Tongue (tissue), 2 donors: ENCODE measurements around the gene LRRC8D. TPM values are rescaled to one million over a fixed set of nuclear protein-coding genes. Genes with fewer than 3 reads are reported as not detected.

ENCODE experiments used
- DNase-seq: peaks from one replicate; pipeline ENCODE4 v3.0.0-alpha.2; 2015
- total RNA-seq: library from RNA; depleted of rRNA; stranded (reverse); fragments of >200 nt; gene quantifications from one replicate; pipeline ENCODE4 v1.2.3, GENCODE V29; 2014

LRRC8D gene
- total RNA-seq, 1 donor from 2014 or later: 10.9 TPM

DNA sequence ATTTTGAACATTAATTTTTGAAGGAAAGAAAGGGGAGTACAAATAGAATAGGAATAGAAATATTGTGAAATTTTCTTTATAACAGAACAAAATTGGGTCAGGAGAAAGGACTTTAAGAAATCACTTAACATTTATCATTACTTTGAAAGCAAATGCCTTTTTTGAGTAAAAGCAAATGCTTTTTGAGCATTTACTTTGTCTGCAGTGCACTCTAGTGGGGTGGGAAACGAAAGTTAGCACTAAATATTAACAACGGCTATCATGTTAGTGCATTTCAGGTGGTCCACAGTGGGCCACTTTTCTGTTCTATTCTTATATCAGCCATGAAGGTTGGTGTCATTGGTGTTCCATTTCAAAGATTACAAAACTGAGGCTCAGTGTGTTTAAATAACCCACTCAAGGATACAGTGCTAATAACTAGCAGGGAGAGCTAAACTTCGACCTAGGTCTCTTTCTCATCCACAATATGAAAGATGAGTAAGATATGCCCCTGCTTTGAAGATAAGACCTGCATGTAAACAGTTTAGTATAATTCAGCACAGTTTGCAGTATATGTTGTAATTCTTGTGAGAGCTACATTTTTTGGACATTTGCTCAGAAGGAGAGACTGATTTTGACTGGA, 13.4 kb downstream of the LRRC8D start:
- DNase-seq: no peak

DNA sequence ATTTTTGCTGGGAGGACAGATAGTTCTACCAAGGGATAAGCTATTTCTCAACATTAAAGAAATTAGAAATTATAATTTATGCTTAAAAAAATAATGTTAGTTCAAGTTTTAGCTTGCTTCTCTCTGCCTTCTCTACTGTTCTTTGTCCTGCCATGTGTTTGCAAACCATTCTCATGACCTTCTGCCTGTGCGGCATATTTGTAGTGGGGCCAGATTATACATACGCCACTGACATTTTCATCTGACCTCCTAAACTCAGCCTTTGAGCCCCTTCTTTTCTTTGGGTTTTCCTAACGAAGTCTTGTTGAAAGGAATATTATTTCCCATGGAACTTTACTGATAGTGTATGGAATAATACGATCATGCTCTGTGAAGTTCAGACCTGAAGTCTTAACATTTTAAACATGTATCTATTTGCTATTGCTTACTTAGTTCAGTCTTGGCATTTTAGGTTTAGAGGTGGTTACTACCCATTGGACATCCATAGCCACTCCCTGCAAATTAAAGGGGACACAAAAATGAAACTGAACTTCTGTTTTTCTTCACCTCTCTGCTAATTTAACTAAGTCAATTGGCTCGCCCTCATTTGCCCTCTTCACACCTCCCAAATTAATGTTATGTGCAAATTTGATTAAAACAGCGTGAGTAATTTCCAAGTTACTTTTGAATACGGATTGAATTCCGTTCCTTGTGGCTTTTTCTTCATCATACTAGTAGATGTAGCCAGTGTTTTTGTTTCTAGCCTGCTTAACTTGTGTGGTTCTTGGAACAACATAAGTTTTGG, 15.6 kb downstream of the LRRC8D start:
- DNase-seq: no peak

GRCh38 chr1:89837036-89837481, 16.2 kb downstream of the LRRC8D start:
- no peak for DNase-seq

DNA sequence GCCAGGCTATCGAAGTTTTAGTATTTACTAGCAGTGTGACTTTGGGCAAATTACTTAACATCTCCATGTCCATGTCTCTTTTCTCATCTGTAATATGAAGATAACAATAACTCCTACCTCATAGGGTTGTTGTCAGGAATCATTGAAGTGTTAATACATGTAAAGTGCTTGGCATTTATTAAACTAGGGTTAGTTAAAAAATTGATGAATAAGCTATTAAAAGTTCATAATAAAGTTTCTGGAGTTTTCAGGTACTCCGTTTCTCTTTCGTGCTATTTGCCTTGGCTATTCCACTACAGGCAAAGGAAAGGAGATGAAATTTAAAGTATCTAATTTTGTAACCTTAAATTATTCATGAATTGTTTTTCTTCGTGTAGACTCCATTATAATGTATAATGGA, 16.7 kb downstream of the LRRC8D start:
- no peak for DNase-seq

DNA sequence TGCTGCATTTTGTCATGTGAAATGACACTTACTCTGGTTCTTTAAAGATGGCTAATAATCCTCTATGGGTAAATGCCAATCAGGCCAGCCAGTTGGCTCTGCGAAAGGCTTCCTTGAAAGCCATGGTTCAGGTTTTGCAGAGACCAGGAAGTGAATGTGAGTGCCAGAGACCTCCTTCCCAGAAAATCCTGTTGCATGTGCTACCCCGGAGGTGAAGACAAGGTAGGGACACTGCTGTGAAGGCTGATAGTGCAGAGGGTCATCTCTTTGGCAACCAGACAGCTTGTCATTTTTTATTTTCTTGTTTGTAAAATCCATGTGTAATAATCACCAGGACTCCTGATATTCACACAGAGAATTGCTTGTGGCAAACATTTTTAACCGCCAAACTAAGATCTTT, 18.7 kb downstream of the LRRC8D start:
- no peak for DNase-seq

GRCh38 chr1:89841507-89841906, 20.7 kb downstream of the LRRC8D start:
- no peak for DNase-seq

- peak; percentile 66 for DNase-seq
Observed at GRCh38 chr1:89842567-89843272, 21.9 kb downstream of the LRRC8D start.

- peak; percentile 85 for DNase-seq
Observed at GRCh38 chr1:89843273-89844130, 22.7 kb downstream of the LRRC8D start.

DNA sequence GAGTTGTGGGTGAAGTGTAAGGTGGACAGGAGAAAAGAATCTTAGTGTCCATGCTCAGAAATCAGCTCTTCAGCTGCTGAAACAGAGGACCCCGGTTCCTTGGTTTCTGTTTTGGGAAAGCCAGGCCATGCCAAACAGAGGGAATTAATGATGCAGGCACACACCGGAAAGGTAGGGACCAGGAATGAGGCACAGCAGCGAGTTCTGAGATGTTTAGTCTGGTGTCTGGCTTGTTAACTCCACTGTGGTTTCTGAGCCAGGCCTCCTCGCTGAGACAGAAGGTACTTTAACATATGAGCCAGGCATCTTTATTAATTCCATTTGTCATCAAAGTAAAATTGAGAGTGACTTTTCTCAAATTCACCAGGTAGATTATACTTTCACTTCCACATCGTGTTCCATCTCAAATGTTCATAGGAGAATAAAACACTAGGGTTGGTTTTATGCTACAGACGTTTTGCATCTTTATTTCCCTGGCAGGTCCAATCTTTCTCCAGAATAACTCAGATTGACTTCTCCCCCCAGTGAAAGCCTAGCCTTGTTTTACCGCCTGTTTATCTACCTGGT, 23.5 kb downstream of the LRRC8D start:
- no peak for DNase-seq

DNA sequence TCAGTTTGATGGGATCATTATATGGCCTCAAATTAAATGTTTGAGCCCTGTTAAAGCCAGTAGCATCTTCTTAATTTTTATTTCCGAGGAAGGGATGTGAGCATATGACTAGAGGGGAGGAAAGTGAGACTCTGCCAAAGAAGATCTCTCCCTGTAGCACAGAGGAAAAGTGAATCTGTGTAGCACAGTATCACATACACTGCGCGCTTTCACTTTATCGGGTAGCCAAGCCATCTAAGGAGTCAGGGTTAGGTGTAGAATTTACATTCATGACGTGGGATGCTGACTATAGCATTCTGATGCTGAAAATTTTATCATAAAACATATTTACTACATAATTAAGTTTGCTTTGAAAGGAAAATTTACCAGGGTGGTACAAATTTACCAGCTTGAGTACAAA, 24.0 kb downstream of the LRRC8D start:
- no peak for DNase-seq

GRCh38 chr1:89847191-89847729, 26.4 kb downstream of the LRRC8D start:
- DNase-seq: no peak

- no peak for DNase-seq
Observed at GRCh38 chr1:89850844-89851415, 30.1 kb downstream of the LRRC8D start.

GRCh38 chr1:89854140-89854539, 33.3 kb downstream of the LRRC8D start:
- no peak for DNase-seq

DNA sequence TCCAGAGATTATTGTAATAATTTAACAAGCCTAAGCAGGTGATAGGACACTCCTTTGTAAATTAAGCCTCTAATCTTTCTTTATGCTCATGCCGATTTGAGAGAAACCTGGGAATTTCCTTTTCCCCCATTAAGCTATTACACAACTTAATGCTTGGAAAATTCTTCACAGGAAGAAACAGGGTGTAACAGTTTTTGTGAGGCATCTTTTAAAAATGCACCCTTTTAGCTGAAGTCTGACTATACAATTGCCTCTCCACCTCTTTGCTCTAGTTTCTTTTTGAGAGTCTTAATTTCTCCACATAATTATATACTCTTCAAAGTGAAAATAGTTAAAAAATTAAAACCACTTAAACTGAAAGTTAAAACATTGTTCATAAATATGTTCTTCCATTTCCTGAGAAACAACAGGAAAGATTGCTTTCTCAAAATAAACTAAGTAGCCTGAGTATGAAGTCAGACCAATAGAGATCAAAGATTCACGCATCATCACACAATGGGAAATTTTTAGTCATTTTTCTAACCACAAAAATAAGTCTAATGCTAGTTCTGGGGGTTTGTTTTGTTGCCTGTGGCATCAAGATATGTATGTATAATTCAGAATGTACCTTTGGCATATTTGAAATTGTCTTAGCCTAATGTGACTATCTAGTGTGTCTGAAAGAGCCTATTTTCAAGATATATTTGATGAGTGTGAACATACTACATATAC, 34.7 kb downstream of the LRRC8D start:
- no peak for DNase-seq

DNA sequence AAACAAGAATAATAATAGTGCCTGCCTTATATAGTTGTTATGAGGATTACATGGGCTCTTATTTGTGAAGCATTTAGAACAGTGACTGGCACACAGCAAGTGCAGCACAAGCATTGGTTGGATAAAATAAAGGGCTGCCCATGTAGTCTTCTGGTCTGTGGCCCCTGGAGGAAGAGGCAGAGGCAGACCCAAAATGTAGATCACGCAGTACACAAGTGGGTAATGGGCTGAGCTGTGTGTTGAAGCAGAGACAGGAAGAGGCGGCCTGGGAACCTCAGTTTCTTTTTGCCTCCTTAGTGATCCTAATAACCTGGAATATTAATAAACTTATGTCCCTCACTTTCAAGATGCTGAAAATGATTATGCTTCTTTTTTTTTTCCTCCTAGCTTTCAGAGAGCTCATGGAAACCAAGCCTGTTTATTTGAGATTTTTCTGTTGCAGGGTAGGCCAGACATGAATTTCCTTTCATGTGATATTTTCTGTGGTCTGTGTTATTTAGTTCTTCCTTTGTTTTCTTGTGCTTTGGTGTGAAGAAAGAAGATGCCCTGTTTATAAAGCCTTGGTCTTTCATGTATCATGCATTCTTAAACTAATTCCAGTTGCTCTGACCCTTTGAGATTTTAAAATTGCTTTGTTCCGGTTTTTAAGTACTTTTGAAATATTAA, 42.5 kb downstream of the LRRC8D start:
- DNase-seq: no peak

DNA sequence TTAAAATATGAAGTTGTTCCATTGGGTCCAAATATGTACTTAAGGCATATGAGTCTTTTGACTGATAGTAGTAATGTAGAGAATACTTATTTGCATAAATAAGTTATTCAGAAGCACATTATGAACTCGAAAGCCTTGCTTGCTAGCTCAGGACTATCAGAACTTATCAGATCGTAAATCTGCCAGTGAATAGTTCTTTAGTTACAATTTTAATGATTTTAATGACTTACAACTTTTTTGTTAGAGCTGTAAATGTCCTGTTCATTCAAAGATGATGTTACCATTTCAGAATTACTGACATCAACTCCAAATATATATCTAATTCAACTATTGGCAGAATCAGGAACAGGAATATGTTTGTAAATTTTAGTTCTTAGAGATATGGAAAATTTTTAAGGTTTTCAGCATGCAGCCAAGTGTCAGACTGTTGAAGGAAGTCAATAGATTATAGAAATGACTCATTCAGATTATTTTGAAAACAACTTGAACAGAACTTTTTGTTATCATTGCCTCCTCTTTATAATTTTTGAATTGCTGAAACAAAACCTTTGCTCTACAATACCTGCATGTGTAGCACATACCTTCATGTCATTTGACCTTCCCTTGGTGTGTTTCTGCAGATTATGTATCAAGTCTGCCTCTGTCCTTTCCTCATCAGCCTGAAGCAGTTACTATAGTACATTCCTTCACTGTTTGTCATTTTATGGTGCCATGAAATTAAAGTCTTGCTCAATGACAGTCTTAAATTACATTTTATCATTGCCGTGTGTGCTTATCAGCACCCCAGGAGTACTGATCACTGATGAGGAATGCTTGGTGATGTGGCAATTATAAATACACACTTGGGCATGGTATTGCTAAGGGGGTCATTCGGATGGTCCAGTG, 44.9 kb downstream of the LRRC8D start:
- DNase-seq: no peak

GRCh38 chr1:89866568-89866967, 45.7 kb downstream of the LRRC8D start:
- no peak for DNase-seq

DNA sequence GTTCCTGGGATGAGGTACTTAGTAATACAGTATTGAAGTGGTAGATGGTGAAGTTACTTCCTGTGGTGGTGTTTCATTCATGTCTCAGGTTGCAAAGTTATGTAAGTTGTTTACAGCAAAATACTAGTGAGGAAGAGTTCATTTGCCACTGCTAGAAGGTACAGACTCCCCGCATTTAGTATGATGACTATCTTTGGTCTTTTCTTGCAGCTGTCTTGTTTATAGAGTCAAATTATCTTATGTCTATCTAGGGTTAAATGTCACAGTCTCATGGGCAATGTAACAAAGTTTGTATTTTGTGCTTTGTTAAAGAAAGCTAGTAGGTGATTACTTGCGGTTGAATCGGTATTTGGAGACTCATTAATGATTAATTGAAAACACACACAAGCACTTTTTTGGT, 50.2 kb downstream of the LRRC8D start:
- no peak for DNase-seq
